ENCODE measurements around the gene TIMMDC1.

GRCh38 chr3:119543147-119543546 lies 44.8 kb downstream of the TIMMDC1 start:
- TF ChIP-seq CTCF (IDR thresholded peaks at IDR 0.05) (no peak), POLR2A (IDR thresholded peaks at IDR 0.05) (no peak)
